HG03045 (cell line): Measurements from ENCODE around the gene USP34.
"Not testable (repeated sequence)": the region's sequence is repeated elsewhere in the genome, so short reads cannot be mapped to it uniquely, and the experiment has no call there.

ENCODE experiments used
- ATAC-seq: cut with Tn5 transposase; IDR thresholded peaks from one replicate; pipeline ENCODE4 v1.9.1; 2021; ENCODE audit warnings: mild to moderate bottlenecking, moderate library complexity; ENCODE audit not compliant: unreplicated experiment

The USP34 gene

GRCh38 chr2:61193670-61194561, 277.0 kb downstream of the USP34 start:
- ATAC-seq, result no peak

- ATAC-seq, result no peak
Observed at GRCh38 chr2:61187085-61187484, 283.8 kb downstream of the USP34 start.

GRCh38 chr2:61185231-61185728, 285.6 kb downstream of the USP34 start:
- ATAC-seq, result no peak

GRCh38 chr2:61184263-61184662, 286.6 kb downstream of the USP34 start:
- ATAC-seq, result no peak

- no peak for ATAC-seq
Observed at GRCh38 chr2:61183795-61184194, 287.1 kb downstream of the USP34 start.

GRCh38 chr2:61182059-61182383, 288.9 kb downstream of the USP34 start:
- ATAC-seq, result no peak

- no peak for ATAC-seq
Observed at GRCh38 chr2:61181382-61182058, 289.4 kb downstream of the USP34 start.

GRCh38 chr2:61180686-61181085, 290.2 kb downstream of the USP34 start:
- ATAC-seq, result no peak

GRCh38 chr2:61179701-61180639, 290.9 kb downstream of the USP34 start:
- ATAC-seq, result no peak

- no peak for ATAC-seq
Observed at GRCh38 chr2:61178603-61179545, 292.0 kb downstream of the USP34 start.

GRCh38 chr2:61177727-61178549, 292.9 kb downstream of the USP34 start:
- ATAC-seq, result peak; percentile 38

GRCh38 chr2:61176755-61177726, 293.8 kb downstream of the USP34 start:
- ATAC-seq, result peak; percentile 80

GRCh38 chr2:61175036-61175435, 295.9 kb downstream of the USP34 start:
- no peak for ATAC-seq

- no peak for ATAC-seq
Observed at GRCh38 chr2:61173116-61173515, 297.8 kb downstream of the USP34 start.

GRCh38 chr2:61172671-61173070, 298.2 kb downstream of the USP34 start:
- ATAC-seq, result no peak

GRCh38 chr2:61167579-61167978, 303.3 kb downstream of the USP34 start:
- ATAC-seq, result no peak

GRCh38 chr2:61165946-61166345, 304.9 kb downstream of the USP34 start:
- ATAC-seq, result no peak

- ATAC-seq, result not testable (repeated sequence)
Observed at GRCh38 chr2:61165082-61165481, 305.8 kb downstream of the USP34 start.
